ENCODE results near the gene ZNF319.
A peak's percentile ranks its signal among the peaks of the same experiment; 100 is the strongest.

ZNF319 gene

GRCh38 chr16:58034128-58034685 lies 33.7 kb upstream of the ZNF319 start:
- Histone ChIP-seq H2BK5ac (ENCODE audit: low read length) (no peak overlapping the region), H3K4me3 (ENCODE audit: low read length) (no peak overlapping the region), H3K4me2 (ENCODE audit: low read length) (no peak overlapping the region), H3K56ac (ENCODE audit: low read length) (no peak overlapping the region), H3K79me2 (ENCODE audit: control insufficient read depth, insufficient read depth, low read length) (peaks cover 15% of the 10 kb centered on the region), H2BK120ac (ENCODE audit: low read depth, low read length) (no peak overlapping the region), H2AK5ac (ENCODE audit: low read length) (no peak overlapping the region), H4K8ac (ENCODE audit: low read depth, low read length) (no peak overlapping the region), H3K79me1 (ENCODE audit: low read length) (peaks cover 37% of the 10 kb centered on the region), H3K27ac (ENCODE audit: low read depth, low read length) (no peak overlapping the region), H3K9ac (ENCODE audit: low read length) (no peak overlapping the region), H3K27me3 (ENCODE audit: insufficient read depth, low read length, poor library complexity) (no peaks in the 10 kb centered on the region), H3K36me3 (ENCODE audit: control insufficient read depth, insufficient read depth, low read length) (peaks cover 2% of the 10 kb centered on the region), H3K23ac (ENCODE audit: low read length) (no peak overlapping the region), H3K4me1 (ENCODE audit: control insufficient read depth, low read depth, low read length) (peaks cover 13% of the 10 kb centered on the region), H4K5ac (ENCODE audit: low read length) (no peak overlapping the region), H3K18ac (ENCODE audit: low read length) (no peak overlapping the region), H3K4ac (ENCODE audit: low read depth, low read length) (no peak overlapping the region), H2BK15ac (replicated peaks; ENCODE audit: low read depth) (no peak overlapping the region)
- no peak for DNase-seq
- no CpG with 5 or more reads among the region's 14 CpGs for WGBS (ENCODE audit: extremely low coverage, insufficient coverage, low lambda C conversion rate)

- DNase-seq: peak; percentile 76
- Histone ChIP-seq H3K23ac (ENCODE audit: low read length) (no peak overlapping the region), H2BK5ac (ENCODE audit: low read length) (peak overlapping the region; percentile 98), H3K27me3 (ENCODE audit: insufficient read depth, low read length, poor library complexity) (no peaks in the 10 kb centered on the region), H2BK15ac (replicated peaks; ENCODE audit: low read depth) (no peak overlapping the region), H3K4me1 (ENCODE audit: control insufficient read depth, low read depth, low read length) (peaks cover 26% of the 10 kb centered on the region), H2AK5ac (ENCODE audit: low read length) (no peak overlapping the region), H3K4ac (ENCODE audit: low read depth, low read length) (no peak overlapping the region), H3K56ac (ENCODE audit: low read length) (peak overlapping the region; percentile 88), H3K9ac (ENCODE audit: low read length) (peak overlapping the region; percentile 68), H3K4me2 (ENCODE audit: low read length) (no peak overlapping the region), H3K18ac (ENCODE audit: low read length) (peak overlapping the region; percentile 2), H3K36me3 (ENCODE audit: control insufficient read depth, insufficient read depth, low read length) (no peaks in the 10 kb centered on the region), H3K79me1 (ENCODE audit: low read length) (peaks cover 49% of the 10 kb centered on the region), H2BK120ac (ENCODE audit: low read depth, low read length) (no peak overlapping the region), H3K27ac (ENCODE audit: low read depth, low read length) (peak overlapping the region; percentile 31), H4K8ac (ENCODE audit: low read depth, low read length) (no peak overlapping the region), H3K79me2 (ENCODE audit: control insufficient read depth, insufficient read depth, low read length) (peaks cover 27% of the 10 kb centered on the region), H3K4me3 (ENCODE audit: low read length) (no peak overlapping the region), H4K5ac (ENCODE audit: low read length) (no peak overlapping the region)
- no CpG with 5 or more reads among the region's 15 CpGs for whole genome bisulfite sequencing (ENCODE audit: extremely low coverage, insufficient coverage, low lambda C conversion rate)
Observed at GRCh38 chr16:58032710-58033293, 32.3 kb upstream of the ZNF319 start.

- H3K79me2 ChIP-seq (ENCODE audit: control insufficient read depth, insufficient read depth, low read length): peaks cover 34% of the 10 kb centered on the region
- peak; percentile 23 for DNase-seq
- no peak overlapping the region for H2BK5ac ChIP-seq (ENCODE audit: low read length)
- H3K4me2 ChIP-seq (ENCODE audit: low read length): no peak overlapping the region
- H3K4ac ChIP-seq (ENCODE audit: low read depth, low read length): no peak overlapping the region
- H4K8ac ChIP-seq (ENCODE audit: low read depth, low read length): no peak overlapping the region
- H3K79me1 ChIP-seq (ENCODE audit: low read length): peaks cover 50% of the 10 kb centered on the region
- no peak overlapping the region for H3K9ac ChIP-seq (ENCODE audit: low read length)
- H4K5ac ChIP-seq (ENCODE audit: low read length): no peak overlapping the region
- H2BK15ac ChIP-seq (replicated peaks; ENCODE audit: low read depth): no peak overlapping the region
- no peak overlapping the region for H3K23ac ChIP-seq (ENCODE audit: low read length)
- H3K4me1 ChIP-seq (ENCODE audit: control insufficient read depth, low read depth, low read length): peaks cover 26% of the 10 kb centered on the region
- no peak overlapping the region for H3K4me3 ChIP-seq (ENCODE audit: low read length)
- no peak overlapping the region for H3K56ac ChIP-seq (ENCODE audit: low read length)
- no peak overlapping the region for H3K27ac ChIP-seq (ENCODE audit: low read depth, low read length)
- H3K36me3 ChIP-seq (ENCODE audit: control insufficient read depth, insufficient read depth, low read length): no peaks in the 10 kb centered on the region
- H2BK120ac ChIP-seq (ENCODE audit: low read depth, low read length): no peak overlapping the region
- no CpG with 5 or more reads among the region's 14 CpGs for WGBS (ENCODE audit: extremely low coverage, insufficient coverage, low lambda C conversion rate)
- H3K18ac ChIP-seq (ENCODE audit: low read length): no peak overlapping the region
- H3K27me3 ChIP-seq (ENCODE audit: insufficient read depth, low read length, poor library complexity): no peaks in the 10 kb centered on the region
- H2AK5ac ChIP-seq (ENCODE audit: low read length): no peak overlapping the region
Observed at GRCh38 chr16:58031016-58031800, 30.7 kb upstream of the ZNF319 start.

- H2BK5ac ChIP-seq (ENCODE audit: low read length): no peak overlapping the region
- no peaks in the 10 kb centered on the region for H3K27me3 ChIP-seq (ENCODE audit: insufficient read depth, low read length, poor library complexity)
- no peaks in the 10 kb centered on the region for H3K36me3 ChIP-seq (ENCODE audit: control insufficient read depth, insufficient read depth, low read length)
- H2BK15ac ChIP-seq (replicated peaks; ENCODE audit: low read depth): no peak overlapping the region
- H4K5ac ChIP-seq (ENCODE audit: low read length): no peak overlapping the region
- peaks cover 26% of the 10 kb centered on the region for H3K4me1 ChIP-seq (ENCODE audit: control insufficient read depth, low read depth, low read length)
- H3K4me2 ChIP-seq (ENCODE audit: low read length): no peak overlapping the region
- no peak overlapping the region for H4K8ac ChIP-seq (ENCODE audit: low read depth, low read length)
- no peak overlapping the region for H3K18ac ChIP-seq (ENCODE audit: low read length)
- H2AK5ac ChIP-seq (ENCODE audit: low read length): no peak overlapping the region
- no peak overlapping the region for H3K56ac ChIP-seq (ENCODE audit: low read length)
- H3K9ac ChIP-seq (ENCODE audit: low read length): no peak overlapping the region
- H3K79me2 ChIP-seq (ENCODE audit: control insufficient read depth, insufficient read depth, low read length): peaks cover 35% of the 10 kb centered on the region
- WGBS (ENCODE audit: extremely low coverage, insufficient coverage, low lambda C conversion rate): no CpG with 5 or more reads among the region's 11 CpGs
- peaks cover 44% of the 10 kb centered on the region for H3K79me1 ChIP-seq (ENCODE audit: low read length)
- no peak overlapping the region for H3K27ac ChIP-seq (ENCODE audit: low read depth, low read length)
- no peak overlapping the region for H2BK120ac ChIP-seq (ENCODE audit: low read depth, low read length)
- H3K4ac ChIP-seq (ENCODE audit: low read depth, low read length): no peak overlapping the region
- no peak overlapping the region for H3K23ac ChIP-seq (ENCODE audit: low read length)
- H3K4me3 ChIP-seq (ENCODE audit: low read length): no peak overlapping the region
- no peak for DNase-seq
Observed at GRCh38 chr16:58030136-58030840, 29.8 kb upstream of the ZNF319 start.

GRCh38 chr16:58029410-58029809 lies 28.9 kb upstream of the ZNF319 start:
- Histone ChIP-seq H3K56ac (ENCODE audit: low read length) (peak overlapping the region; percentile 25), H4K8ac (ENCODE audit: low read depth, low read length) (no peak overlapping the region), H3K27ac (ENCODE audit: low read depth, low read length) (no peak overlapping the region), H3K4ac (ENCODE audit: low read depth, low read length) (no peak overlapping the region), H3K79me2 (ENCODE audit: control insufficient read depth, insufficient read depth, low read length) (peaks cover 35% of the 10 kb centered on the region), H3K79me1 (ENCODE audit: low read length) (peaks cover 40% of the 10 kb centered on the region), H2BK5ac (ENCODE audit: low read length) (no peak overlapping the region), H3K9ac (ENCODE audit: low read length) (no peak overlapping the region), H2AK5ac (ENCODE audit: low read length) (no peak overlapping the region), H2BK15ac (replicated peaks; ENCODE audit: low read depth) (no peak overlapping the region), H3K4me1 (ENCODE audit: control insufficient read depth, low read depth, low read length) (peaks cover 27% of the 10 kb centered on the region), H3K18ac (ENCODE audit: low read length) (no peak overlapping the region), H3K4me2 (ENCODE audit: low read length) (no peak overlapping the region), H4K5ac (ENCODE audit: low read length) (no peak overlapping the region), H3K4me3 (ENCODE audit: low read length) (no peak overlapping the region), H3K27me3 (ENCODE audit: insufficient read depth, low read length, poor library complexity) (no peaks in the 10 kb centered on the region), H2BK120ac (ENCODE audit: low read depth, low read length) (no peak overlapping the region), H3K36me3 (ENCODE audit: control insufficient read depth, insufficient read depth, low read length) (no peaks in the 10 kb centered on the region), H3K23ac (ENCODE audit: low read length) (peak overlapping the region; percentile 87)
- WGBS (ENCODE audit: extremely low coverage, insufficient coverage, low lambda C conversion rate): no CpG with 5 or more reads among the region's 2 CpGs
- DNase-seq: no peak
